Stimulated activated CD4-positive, alpha-beta T cell treated with anti-CD3 and anti-CD28 coated beads, Interleukin-4, amount 100 ng/mL, for 48 hours (primary cell): ENCODE data around the gene LUM.
"Not testable (repeated sequence)": the region's sequence is repeated elsewhere in the genome, so short reads cannot be mapped to it uniquely, and the experiment has no call there.

Experiments used
- DNase-seq, 2 donors: peaks; one replicate each; pipeline ENCODE4 v3.0.0-alpha.2; 2020; ENCODE audit warnings: low read depth in 2 of 2

Gene LUM

DNA sequence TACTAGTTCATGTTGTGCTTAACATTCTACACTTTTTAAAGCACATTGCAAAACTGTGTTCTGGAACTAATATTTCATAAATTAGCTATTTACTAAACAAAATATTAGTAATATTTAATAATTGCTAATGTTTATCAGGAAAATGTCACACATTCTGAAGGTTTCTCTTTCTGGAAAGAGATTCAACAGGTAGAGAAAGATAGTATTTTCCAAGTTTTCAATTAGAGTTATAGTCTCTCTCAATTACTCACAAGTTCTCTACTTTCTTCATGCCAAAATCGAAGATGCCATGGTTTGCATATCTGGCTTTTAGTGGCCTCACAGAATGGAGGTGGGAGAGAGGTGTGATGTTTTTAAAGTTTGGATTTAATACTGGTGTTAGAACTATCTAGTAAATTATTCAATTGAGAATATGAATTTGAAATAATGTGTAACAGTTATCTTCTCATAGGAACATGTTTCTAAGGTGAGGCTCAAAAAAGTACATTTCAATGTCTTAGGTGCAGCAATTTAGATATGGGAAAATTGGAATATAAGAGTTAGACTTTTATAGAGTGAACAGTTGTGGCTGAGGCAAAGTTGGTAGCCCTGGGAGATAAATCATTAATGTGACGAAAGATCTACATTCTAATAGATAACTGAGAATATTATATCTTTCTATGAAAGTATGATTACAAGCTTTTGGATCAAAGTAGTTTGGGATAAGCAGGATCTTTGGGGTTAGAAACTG lies 1.5 kb downstream of the LUM start:
- no peak for DNase-seq

DNA sequence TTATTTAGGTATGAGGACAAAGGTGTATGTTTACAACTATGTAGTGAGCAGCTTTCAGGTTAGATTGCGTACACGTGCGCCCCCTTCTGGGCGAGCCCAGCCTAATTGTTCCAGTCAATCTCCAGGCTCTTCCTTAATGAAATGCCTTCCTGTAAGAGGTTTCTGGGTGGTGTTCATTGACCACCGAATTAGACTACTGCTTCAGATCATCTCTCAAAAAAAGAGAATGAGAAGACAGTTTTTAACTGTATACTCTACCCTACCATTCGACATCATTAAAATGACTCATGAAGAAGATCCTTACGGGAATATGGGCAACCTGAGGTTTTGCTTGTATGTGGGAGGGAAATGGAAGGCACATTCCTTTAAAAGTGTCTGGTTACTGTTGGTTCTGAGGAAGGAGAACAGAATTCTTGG lies 2.1 kb downstream of the LUM start:
- DNase-seq: peak; percentile 37 to 55

DNA sequence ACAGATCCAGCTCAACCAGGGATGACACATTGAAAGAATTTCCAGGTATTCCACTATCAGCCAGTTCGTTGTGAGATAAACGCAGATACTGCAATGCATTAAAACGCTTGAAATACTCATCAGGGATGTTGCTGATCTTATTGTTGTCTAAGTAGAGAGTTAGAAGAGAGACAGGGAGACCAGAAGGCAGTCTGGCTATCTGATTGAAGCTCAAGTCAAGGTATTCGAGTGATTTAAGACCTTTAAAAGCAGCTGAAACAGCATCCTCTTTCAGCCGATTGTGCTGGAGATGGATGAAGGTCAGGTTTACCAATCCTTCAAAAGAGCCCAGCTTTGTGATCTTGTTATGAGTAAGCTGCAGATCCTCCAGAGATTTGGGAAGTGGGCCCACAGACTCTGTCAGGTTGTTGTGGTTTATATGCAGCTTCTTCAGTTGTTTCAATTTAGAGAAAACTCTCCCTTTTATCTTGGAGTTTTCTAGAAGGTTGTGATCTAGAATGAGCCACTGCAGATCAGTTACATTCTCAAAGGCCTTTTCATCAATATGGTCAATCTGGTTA lies 3.0 kb downstream of the LUM start:
- no peak for DNase-seq

DNA sequence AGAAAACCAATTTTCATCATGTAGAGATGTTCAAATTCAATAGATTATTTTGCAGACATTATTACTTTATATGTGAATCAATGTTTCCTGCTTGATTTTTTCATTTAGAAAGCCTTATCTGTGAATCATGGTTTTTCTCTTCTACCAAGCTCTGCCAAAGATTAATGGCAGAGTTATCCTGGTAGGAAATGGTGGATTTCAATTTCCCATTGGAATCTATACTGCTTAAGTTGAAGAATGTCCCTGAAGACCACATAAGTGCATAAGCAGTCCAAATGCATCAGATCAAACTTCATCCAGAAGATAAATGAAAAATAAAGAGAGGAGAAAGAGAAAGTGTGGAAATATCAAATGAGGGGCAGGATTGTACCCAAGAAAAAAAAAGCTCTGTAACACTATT lies 5.0 kb downstream of the LUM start:
- no peak for DNase-seq

DNA sequence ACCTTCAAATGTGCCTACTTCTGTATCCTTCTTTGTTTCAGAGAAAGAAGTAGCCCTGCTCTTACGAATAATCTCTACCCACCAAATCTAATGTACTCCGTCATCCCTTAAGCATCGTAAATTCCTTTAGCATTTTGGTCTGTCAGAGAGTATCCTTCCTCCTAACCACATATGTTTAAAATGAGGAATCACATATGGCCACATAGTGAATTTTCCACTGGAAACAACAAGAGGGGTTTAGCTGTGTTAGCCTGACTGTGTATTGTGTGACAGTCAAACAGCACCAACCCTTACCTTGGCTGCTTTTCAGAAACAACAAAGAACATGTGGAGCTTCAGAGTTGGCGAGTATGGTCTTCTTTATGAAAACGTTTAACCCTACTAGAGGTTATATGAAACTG lies 5.5 kb downstream of the LUM start:
- DNase-seq: no peak

DNA sequence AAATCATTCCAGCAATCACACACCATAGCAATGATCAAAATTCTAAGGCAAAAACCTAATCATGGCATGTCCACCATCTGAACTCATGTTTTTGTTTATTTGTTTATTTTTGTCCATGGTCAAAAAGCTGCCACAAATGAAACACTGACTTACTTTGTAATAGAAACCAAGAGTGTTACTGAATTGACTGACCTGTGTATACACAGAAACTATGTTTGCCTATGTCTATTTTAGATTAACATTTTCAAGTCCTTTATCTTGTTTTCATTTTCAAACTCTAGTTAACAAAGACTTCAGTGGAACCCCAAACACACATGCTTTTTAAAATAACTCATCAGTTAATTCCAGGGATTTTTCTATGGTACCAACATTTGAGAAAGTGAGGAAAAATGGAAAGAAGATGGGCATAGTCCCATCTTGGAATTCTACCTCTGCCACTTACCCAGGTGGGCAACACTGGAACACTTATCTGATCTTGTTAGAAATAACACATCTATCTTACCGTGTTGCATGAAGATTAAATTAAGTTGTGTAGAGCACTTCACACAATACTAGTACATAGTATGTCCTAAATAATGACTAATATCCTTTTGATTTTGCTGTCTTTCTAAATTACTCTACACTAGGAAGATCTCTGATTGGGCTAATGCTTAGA lies 6.4 kb downstream of the LUM start:
- no peak for DNase-seq

DNA sequence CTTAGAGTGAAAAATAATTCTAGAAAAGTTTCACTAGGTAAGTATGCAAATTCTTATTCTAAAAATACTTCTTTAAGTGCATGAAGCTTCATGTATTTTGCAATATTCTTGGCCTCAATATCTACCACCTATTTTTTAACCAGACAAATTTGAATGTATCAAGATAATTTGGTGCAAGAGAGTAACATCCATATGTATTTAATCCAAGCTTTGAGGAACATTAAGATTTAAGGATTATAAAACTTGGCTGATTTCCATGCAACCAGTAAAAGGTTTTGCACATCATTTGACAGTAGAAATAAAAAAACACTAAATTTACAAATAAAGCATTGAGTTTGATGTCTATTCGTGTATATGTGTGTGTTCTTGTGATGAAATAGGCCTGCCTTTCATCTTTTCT lies 7.7 kb downstream of the LUM start:
- DNase-seq: no peak

DNA sequence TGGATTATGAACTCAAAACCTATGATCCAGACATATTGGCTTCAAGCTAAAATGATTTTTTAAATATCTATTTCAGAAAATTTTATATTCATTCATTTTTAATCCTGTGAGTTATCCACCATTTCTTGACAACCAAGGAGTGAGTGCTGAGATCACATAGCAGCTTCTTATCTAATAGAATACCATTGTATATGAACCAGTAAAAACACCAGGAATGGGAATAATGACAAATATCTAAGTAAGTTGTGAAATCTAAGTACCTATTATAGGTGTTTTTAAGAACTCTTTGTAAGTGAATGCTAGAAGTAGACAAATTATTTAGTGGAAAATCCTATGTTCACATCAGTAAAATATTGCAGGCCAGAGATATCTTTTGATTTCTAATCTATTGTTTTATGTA lies 8.2 kb downstream of the LUM start:
- no peak for DNase-seq

DNA sequence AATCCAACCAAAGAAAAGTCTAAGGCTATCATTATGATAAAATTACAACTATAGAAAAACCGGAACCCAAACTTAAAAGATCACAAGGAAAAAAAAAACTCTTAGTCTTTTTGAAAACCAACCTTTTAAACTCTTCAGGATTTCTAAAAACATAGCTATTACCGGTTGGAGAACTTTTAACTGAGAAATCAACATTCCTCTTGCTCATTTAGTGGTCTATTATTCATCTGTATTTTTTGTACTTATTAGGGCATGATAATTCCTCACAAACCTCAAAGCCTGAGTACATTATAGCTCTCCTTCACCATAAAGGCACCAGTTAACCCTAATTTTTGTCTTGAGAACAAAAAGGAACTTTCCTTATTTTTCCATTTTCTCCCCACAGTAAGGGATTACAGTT lies 10.4 kb downstream of the LUM start:
- DNase-seq: no peak

DNA sequence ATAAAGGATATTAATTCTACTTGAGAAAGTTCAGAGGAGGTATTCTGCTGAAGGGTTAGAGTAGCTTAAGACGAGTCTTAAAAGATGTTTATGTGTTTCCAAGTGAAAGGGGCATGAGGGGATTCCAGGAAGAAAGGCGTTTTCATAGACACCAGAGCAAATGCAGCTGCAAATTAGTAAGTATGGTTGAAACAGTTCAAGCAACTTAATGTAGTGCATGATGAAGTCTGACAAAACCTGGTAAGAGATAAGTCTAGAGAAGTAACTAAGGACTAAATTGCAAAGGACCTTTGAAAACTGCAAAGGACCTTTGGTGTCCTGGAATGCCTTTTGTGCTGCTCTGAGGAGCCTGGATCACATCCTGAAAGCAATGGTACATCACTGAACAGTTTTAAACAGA lies 11.5 kb downstream of the LUM start:
- no peak for DNase-seq

DNA sequence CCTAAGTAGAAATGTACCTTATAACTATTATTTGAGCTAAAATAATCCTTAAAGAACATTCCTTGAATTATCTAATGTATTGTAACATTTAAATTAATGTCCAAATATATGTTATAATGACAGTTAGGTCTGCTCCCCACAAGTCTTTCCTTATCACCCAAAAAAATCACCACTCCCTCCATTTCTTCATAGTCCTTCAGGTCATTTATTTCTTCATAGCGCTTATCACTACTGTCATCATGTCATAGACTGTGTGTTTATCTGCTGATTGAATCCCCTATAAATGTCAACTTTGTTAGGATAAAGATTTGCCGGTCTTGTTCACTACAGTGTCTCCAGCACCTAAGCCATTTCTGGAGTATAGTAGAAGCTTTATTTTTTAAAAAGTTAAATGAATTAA lies 12.0 kb downstream of the LUM start:
- no peak for DNase-seq

DNA sequence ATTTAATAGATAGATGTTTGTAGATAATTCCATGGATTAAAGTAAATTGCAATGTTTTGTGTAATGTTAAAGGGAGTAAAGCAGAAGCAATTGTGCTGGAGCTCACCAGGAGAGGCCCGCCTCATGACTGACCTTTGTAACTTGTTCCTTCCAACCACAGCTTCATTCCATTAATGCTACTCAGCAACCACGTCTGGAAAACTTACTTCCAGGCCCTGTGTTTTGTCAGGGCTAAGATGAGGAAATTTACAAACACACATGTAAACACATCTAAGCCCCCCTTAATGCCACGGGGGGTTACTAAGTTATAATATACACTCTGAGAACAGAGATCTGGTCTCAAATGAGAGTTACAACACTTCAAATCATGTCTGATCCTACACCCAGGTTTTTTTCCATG lies 12.4 kb downstream of the LUM start:
- DNase-seq: no peak

DNA sequence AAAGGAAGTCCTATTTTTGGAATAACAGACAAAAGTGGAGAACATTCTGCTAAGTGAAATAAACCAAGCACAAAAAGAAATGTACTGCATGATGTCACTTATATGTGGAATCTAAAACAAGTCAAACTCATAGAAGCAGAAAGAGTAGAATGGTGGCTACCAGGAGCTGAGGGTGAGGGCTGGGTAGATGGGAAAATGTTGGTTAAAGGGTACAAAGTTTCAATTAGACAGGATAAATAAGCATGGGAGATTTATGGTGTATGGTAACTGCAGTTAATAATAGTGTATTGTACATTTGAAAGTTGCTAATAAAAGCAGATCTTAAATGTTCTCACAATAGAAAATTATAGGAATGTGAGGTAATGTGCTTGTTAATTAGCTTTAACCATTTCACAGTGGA lies 12.8 kb downstream of the LUM start:
- no peak for DNase-seq

DNA sequence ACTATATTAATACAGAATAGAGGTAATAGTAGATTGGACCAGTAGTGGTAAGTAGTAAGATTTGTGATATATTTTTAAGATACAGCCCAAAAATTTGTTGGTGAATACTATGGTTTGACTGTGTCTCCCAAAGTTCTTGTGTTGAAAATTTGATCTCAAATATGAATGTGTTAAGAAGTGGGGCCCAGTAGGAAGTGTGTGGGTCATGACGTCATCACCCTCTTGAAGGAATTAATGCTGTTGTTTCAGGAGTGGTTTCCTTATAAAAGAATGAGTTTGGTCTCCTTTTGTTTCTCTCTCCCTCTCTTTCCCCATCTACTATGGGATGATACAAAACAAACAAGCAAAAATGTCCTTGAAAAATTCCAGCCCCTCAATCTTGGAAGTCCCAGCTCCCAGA lies 16.3 kb downstream of the LUM start:
- DNase-seq: no peak

DNA sequence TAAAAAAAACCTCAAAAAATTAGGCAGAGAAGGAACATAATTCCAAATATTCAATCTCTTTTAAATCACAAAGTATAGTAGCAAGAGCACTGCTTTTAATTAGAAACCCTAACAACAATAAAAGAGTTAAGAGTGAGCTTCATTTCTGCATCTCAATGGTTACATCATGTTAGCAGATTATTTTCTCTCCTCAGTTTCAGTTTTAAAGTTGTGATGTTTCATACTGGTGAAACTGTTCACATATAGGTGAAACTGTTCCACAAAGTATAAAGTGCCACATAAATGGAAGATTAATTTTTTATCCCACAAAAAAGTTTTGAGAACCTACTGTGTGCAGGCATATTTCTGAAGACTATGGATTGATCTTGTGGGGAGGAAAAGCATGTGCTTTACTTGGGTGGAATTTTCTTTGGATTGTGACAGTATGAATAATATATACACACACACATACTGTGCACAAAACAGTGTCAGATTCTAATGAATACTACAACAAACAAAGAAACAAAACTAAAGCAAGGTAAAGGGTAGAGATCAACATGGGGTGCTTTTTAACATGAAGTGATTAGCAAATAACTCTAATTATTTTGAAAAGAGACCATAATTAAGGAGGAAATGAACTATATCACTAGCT lies 17.1 kb downstream of the LUM start:
- DNase-seq: no peak

DNA sequence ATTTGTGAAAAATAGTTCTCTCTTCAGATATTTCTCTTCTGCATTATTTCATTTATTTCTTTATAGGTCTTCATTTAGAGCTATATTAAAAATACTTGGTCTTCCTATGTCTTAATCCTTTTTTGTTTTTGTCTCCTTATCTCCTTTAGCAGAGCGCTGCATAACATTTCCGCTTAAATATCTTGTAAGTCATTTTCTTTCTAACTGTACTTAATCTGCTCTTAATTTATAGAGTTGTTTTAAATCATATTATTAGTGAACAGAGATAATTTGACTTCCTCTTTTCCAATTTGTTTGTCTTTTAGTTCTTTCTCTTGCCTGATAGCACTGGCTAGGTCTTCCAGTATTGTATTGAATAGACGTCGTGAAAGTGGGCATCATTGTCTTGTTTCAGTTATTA lies 18.0 kb downstream of the LUM start:
- DNase-seq: no peak

DNA sequence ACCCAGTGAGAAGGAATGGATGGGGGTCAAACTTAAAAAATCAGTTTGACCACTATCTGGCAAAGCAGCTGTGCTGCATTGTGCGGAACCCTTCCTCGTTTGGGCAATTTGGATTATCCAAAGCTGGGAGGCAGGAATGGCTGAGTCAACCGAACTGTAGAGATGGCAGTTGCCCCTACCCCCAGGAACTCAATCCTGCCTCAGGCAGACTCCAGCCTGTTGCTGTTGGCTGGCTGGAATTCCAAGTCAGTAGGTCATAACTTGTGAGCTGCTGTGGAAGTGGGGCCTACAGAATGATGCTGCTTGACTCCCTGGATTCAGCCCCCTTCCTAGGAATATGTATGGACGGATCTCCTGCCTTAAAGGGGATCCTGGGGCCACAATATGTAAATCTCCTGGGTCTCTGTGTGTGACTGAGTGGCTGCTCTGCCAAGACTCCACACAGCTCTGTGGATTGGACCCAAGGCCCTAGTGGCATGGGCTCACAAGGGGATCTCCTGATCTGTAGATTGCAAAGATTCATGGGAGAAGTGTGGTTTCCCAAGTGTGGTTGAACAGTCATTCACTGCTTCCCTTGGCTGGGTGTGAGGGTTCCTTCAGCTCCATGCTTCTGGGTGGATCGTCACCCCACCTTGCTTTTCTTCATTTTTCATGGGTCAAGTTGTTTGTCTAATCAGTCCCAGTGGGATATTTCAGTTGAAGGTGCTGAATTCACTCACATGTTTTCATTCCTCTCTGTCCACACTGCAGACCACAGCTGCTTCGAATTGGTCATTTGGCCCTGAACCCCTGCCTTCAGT lies 19.2 kb downstream of the LUM start:
- DNase-seq: no peak

DNA sequence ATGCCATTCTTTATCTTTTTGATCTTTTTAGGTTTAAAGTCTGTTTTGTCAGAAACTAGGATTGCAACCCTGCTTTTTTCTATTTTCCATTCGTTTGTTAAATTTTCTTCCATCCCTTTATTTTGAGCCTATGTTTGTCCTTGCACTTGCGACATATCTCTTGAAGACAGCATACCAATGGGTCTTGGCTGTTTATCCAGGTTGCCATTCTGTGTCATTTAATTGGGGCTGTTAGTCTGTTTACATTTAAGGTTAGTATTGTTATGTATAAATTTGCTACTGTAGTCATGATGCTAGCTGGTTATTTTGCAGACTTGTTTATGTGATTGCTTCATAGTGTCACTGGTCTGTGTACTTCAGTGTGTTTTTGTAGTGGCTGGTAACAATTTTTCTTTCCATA lies 21.3 kb downstream of the LUM start:
- DNase-seq: not testable (repeated sequence)

DNA sequence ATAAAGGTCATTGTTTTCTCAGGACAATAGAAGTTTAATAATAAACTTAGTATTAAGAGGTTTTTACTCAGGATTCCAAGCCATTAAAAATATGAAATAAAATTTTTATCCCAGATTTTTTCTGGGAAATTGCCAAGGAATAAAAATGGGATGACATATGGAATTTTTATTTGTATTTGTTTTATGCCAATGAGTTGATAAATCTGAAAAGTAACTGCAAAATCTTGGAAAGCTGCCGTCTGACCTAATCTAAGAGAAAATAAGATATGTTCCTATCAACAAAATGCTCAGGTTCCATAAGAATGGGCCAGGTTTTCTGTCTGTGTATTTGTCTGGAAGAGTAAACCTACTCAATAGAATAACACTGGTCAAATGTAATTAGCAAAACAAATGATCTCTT lies 31.3 kb downstream of the LUM start:
- DNase-seq: no peak

DNA sequence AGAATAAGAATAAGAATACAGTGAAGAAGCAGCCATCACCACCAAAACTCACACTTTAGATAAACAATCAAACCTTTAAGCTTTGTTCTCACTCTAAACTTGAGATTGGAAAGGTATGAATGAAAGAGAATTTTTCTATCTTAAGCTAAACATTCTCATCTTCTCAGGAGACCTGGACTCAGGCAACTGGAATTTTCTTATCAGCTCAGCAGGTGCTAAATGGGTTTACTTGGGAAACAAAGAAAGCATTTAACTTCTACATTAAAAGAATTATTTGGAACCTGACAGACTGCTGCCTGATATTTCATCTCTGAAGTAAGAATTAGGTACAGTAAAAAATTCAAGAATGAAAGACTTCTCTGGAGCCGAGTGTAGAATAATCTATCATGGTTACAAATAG lies 32.8 kb downstream of the LUM start:
- DNase-seq: no peak

DNA sequence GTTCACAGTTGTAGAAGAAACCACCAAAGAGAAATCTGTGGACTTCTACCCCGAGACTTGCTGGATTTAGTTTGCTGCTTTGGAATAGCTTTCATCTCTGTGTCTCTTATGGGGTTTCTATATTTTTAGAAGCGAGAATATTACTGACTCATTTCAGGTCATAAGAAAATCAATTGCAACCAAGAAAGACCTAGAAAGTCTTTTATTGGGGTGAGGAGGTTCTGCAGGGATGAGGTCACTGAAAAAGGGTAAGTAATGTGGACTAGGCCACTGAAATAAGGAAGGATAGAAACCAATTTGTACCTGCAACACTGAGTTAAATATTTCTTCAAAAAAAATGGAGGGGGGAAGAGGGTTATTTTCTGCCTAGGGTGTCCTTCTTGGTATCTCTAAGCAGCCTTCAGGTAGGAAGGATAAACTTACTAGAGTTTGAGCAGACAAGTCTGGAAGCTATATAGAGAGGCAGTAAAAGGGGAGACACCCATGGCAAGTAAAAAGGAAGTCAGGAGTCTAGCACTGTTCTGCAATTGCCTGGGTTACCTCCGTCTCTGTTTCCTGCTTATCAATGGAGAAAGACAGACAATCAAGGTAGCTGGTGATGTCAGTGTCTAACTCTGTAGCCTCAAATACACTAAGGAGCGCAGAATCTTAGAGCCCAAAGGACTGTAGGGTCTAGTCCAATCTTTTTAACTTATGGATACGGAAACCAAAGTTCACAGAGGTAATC lies 33.9 kb downstream of the LUM start:
- no peak for DNase-seq

DNA sequence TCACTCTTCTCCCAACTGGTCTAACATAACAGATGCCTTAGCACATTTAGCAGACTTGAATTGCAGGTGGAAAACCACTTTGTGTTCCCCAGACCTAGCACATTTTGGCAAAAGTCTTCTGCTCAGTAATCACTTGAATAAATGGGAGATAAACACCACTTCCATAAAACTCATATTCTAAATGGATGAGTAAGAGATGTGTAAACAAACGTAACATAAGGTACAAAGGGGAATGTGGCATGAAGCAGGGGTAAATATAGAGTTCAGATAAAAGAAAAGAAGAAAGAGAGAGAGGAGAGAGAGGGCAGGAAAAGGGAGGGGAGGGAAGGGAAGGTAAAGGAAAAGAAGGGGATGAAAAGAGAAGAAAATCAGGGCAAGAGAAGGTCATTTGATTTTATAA lies 36.4 kb downstream of the LUM start:
- no peak for DNase-seq
